Measurements from ENCODE around the gene USP38.
"Not testable (repeated sequence)": the region's sequence is repeated elsewhere in the genome, so short reads cannot be mapped to it uniquely, and the experiment has no call there.

USP38 gene

GRCh38 chr4:143156853-143157252 is 27.9 kb upstream of the USP38 start:
- Histone ChIP-seq H2AK5ac (ENCODE audit: low read length) (no peak overlapping the region), H3K14ac (ENCODE audit: low read length) (no peak overlapping the region), H3K9ac (ENCODE audit: low read length) (no peak overlapping the region), H4K8ac (ENCODE audit: low read depth, low read length) (no peak overlapping the region), H3K79me1 (ENCODE audit: low read length) (no peaks in the 10 kb centered on the region), H3K79me2 (ENCODE audit: control insufficient read depth, insufficient read depth, low read length, poor library complexity) (no peaks in the 10 kb centered on the region), H3K18ac (ENCODE audit: low read length) (no peak overlapping the region), H3K4ac (ENCODE audit: low read depth, low read length) (no peak overlapping the region), H3K23ac (ENCODE audit: low read length) (no peak overlapping the region), H3K27me3 (ENCODE audit: insufficient read depth, low read length) (no peaks in the 10 kb centered on the region), H4K12ac (ENCODE audit: low read depth, low read length) (no peak overlapping the region), H2BK120ac (ENCODE audit: insufficient read depth, low read length, poor library complexity) (no peak overlapping the region), H2BK5ac (ENCODE audit: low read depth, low read length, poor library complexity) (no peak overlapping the region), H2BK12ac (ENCODE audit: low read length) (no peak overlapping the region), H3K27ac (ENCODE audit: low read depth, low read length) (no peak overlapping the region), H3K4me2 (ENCODE audit: low read length) (no peak overlapping the region), H3K36me3 (ENCODE audit: control insufficient read depth in 1 of 2, insufficient read depth in 2 of 2, low read length in 2 of 2) (no peaks in the 10 kb centered on the region), H2AFZ (ENCODE audit: insufficient read depth, low read length, poor library complexity) (no peak overlapping the region), H4K91ac (ENCODE audit: low read depth, low read length) (no peak overlapping the region), H3K4me1 (ENCODE audit: control insufficient read depth in 1 of 2, insufficient read depth in 2 of 2, low read length in 2 of 2) (no peaks in the 10 kb centered on the region), H3K9me3 (ENCODE audit: insufficient read depth, low read depth, low read length) (peaks cover 3% of the 10 kb centered on the region), H3K4me3 (ENCODE audit: low read depth, low read length) (no peak overlapping the region)
- no CpG with 5 or more reads among the region's 2 CpGs for WGBS (ENCODE audit: extremely low coverage, insufficient coverage, insufficient read length)
- no peak for DNase-seq

- no peak overlapping the region for H2BK5ac ChIP-seq (ENCODE audit: low read depth, low read length, poor library complexity)
- H3K9me3 ChIP-seq (ENCODE audit: insufficient read depth, low read depth, low read length), result no peaks in the 10 kb centered on the region
- no peaks in the 10 kb centered on the region for H3K79me1 ChIP-seq (ENCODE audit: low read length)
- H3K79me2 ChIP-seq (ENCODE audit: control insufficient read depth, insufficient read depth, low read length, poor library complexity), result no peaks in the 10 kb centered on the region
- H3K23ac ChIP-seq (ENCODE audit: low read length), result no peak overlapping the region
- no peak overlapping the region for H4K8ac ChIP-seq (ENCODE audit: low read depth, low read length)
- no peak overlapping the region for H2AK5ac ChIP-seq (ENCODE audit: low read length)
- H2AFZ ChIP-seq (ENCODE audit: insufficient read depth, low read length, poor library complexity), result no peak overlapping the region
- no peak overlapping the region for H3K14ac ChIP-seq (ENCODE audit: low read length)
- H3K27ac ChIP-seq (ENCODE audit: low read depth, low read length), result no peak overlapping the region
- H4K12ac ChIP-seq (ENCODE audit: low read depth, low read length), result no peak overlapping the region
- no peak overlapping the region for H4K91ac ChIP-seq (ENCODE audit: low read depth, low read length)
- DNase-seq, result no peak
- H3K36me3 ChIP-seq (ENCODE audit: control insufficient read depth in 1 of 2, insufficient read depth in 2 of 2, low read length in 2 of 2), result no peaks in the 10 kb centered on the region
- H3K18ac ChIP-seq (ENCODE audit: low read length), result no peak overlapping the region
- no peak overlapping the region for H3K4me2 ChIP-seq (ENCODE audit: low read length)
- H3K9ac ChIP-seq (ENCODE audit: low read length), result no peak overlapping the region
- H3K27me3 ChIP-seq (ENCODE audit: insufficient read depth, low read length), result no peaks in the 10 kb centered on the region
- H3K4me1 ChIP-seq (ENCODE audit: control insufficient read depth in 1 of 2, insufficient read depth in 2 of 2, low read length in 2 of 2), result no peaks in the 10 kb centered on the region
- H3K4ac ChIP-seq (ENCODE audit: low read depth, low read length), result no peak overlapping the region
- no peak overlapping the region for H3K4me3 ChIP-seq (ENCODE audit: low read depth, low read length)
- no peak overlapping the region for H2BK120ac ChIP-seq (ENCODE audit: insufficient read depth, low read length, poor library complexity)
- no peak overlapping the region for H2BK12ac ChIP-seq (ENCODE audit: low read length)
These were observed 21.1 kb upstream of the USP38 start for GRCh38 chr4:143163614-143164013.

- H3K9ac ChIP-seq (ENCODE audit: low read length); H3K9me3 ChIP-seq (ENCODE audit: insufficient read depth, low read depth, low read length): not testable (repeated sequence)
- WGBS (ENCODE audit: extremely low coverage, insufficient coverage, insufficient read length), result no CpG with 5 or more reads among the region's 11 CpGs
These were observed 18.0 kb upstream of the USP38 start for GRCh38 chr4:143166722-143167121.

DNA sequence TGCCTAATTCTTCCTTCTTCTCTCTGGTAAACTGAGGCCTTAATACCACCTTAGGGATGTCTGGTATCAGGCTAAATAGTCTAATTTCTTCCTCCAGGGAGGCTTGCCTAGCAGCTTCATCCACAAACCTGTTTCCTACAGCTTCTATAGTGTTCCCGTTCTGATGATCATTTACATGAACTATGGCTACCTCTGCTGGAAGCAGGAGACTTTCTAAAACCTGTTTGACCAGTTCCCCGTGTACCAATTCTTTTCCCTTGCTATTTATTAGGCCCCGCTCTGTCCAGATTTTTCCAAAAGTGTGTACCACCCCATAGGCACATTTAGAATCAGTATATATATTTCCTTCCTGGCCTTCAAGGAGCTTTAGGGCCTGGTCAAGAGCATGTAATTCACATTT is 5.8 kb upstream of the USP38 start:
- Histone ChIP-seq H3K4me1 (ENCODE audit: control insufficient read depth in 1 of 2, insufficient read depth in 2 of 2, low read length in 2 of 2) (peaks cover 0 to 2% of the 10 kb centered on the region in 2 experiments), H4K8ac (ENCODE audit: low read depth, low read length) (no peak overlapping the region), H3K79me2 (ENCODE audit: control insufficient read depth, insufficient read depth, low read length, poor library complexity) (no peaks in the 10 kb centered on the region), H3K9ac (ENCODE audit: low read length) (no peak overlapping the region), H3K14ac (ENCODE audit: low read length) (no peak overlapping the region), H2BK12ac (ENCODE audit: low read length) (no peak overlapping the region), H3K9me3 (ENCODE audit: insufficient read depth, low read depth, low read length) (no peaks in the 10 kb centered on the region), H4K12ac (ENCODE audit: low read depth, low read length) (no peak overlapping the region), H3K27me3 (ENCODE audit: insufficient read depth, low read length) (no peaks in the 10 kb centered on the region), H4K91ac (ENCODE audit: low read depth, low read length) (no peak overlapping the region), H3K36me3 (ENCODE audit: control insufficient read depth in 1 of 2, insufficient read depth in 2 of 2, low read length in 2 of 2) (peaks cover 0 to 1% of the 10 kb centered on the region in 2 experiments), H3K4me3 (ENCODE audit: low read depth, low read length) (no peak overlapping the region), H3K4me2 (ENCODE audit: low read length) (no peak overlapping the region), H3K27ac (ENCODE audit: low read depth, low read length) (no peak overlapping the region), H2AFZ (ENCODE audit: insufficient read depth, low read length, poor library complexity) (no peak overlapping the region), H3K23ac (ENCODE audit: low read length) (no peak overlapping the region), H2BK120ac (ENCODE audit: insufficient read depth, low read length, poor library complexity) (no peak overlapping the region), H2BK5ac (ENCODE audit: low read depth, low read length, poor library complexity) (no peak overlapping the region), H3K18ac (ENCODE audit: low read length) (no peak overlapping the region), H3K79me1 (ENCODE audit: low read length) (no peaks in the 10 kb centered on the region), H2AK5ac (ENCODE audit: low read length) (no peak overlapping the region), H3K4ac (ENCODE audit: low read depth, low read length) (no peak overlapping the region)
- no CpG with 5 or more reads among the region's 3 CpGs for WGBS (ENCODE audit: extremely low coverage, insufficient coverage, insufficient read length)
- peak; percentile 24 to 77 for DNase-seq

More at GRCh38 chr4:143166722-143167121, 18.0 kb upstream of the USP38 start:
- not testable (repeated sequence) for H2AK5ac ChIP-seq (ENCODE audit: low read length); H2BK12ac ChIP-seq (ENCODE audit: low read length); H3K4me3 ChIP-seq (ENCODE audit: low read depth, low read length); H3K4me1 ChIP-seq (ENCODE audit: control insufficient read depth in 1 of 2, insufficient read depth in 2 of 2, low read length in 2 of 2); H4K8ac ChIP-seq (ENCODE audit: low read depth, low read length); H4K91ac ChIP-seq (ENCODE audit: low read depth, low read length); H3K27ac ChIP-seq (ENCODE audit: low read depth, low read length); H3K36me3 ChIP-seq (ENCODE audit: control insufficient read depth in 1 of 2, insufficient read depth in 2 of 2, low read length in 2 of 2); H4K12ac ChIP-seq (ENCODE audit: low read depth, low read length); H3K23ac ChIP-seq (ENCODE audit: low read length); H3K79me2 ChIP-seq (ENCODE audit: control insufficient read depth, insufficient read depth, low read length, poor library complexity); H3K18ac ChIP-seq (ENCODE audit: low read length); H3K14ac ChIP-seq (ENCODE audit: low read length); H3K27me3 ChIP-seq (ENCODE audit: insufficient read depth, low read length); H2BK120ac ChIP-seq (ENCODE audit: insufficient read depth, low read length, poor library complexity); H3K79me1 ChIP-seq (ENCODE audit: low read length); H2AFZ ChIP-seq (ENCODE audit: insufficient read depth, low read length, poor library complexity); H3K4me2 ChIP-seq (ENCODE audit: low read length); DNase-seq; H3K4ac ChIP-seq (ENCODE audit: low read depth, low read length); H2BK5ac ChIP-seq (ENCODE audit: low read depth, low read length, poor library complexity)
